K562 (cell line): ENCODE measurements around the gene EIF3I. TPM values are rescaled to one million over a fixed set of nuclear protein-coding genes. Genes with fewer than 3 reads are reported as not detected.

ENCODE experiments used
- ARID1B ChIP-seq: fragments of 450-650 bp; IDR thresholded peaks from 2 replicates; pipeline ENCODE4 v1.6.1; 2016; ENCODE audit warnings: antibody characterized with exemption, mild to moderate bottlenecking, inconsistent platforms
- CREB1 ChIP-seq, 2 experiments: sonication (generic) in 1 of 2; formaldehyde crosslinking in 1 of 2; IDR thresholded peaks; 2 replicates each; pipeline versions ENCODE4 v1.6.1 to v1.8.0; 2012 to 2022; ENCODE audit warnings: inconsistent platforms in 1 of 2, mild to moderate bottlenecking in 1 of 2, missing genetic modification reagents in 1 of 2, moderate library complexity in 1 of 2
- HMBOX1 ChIP-seq: sonication (generic); IDR thresholded peaks from 2 replicates; pipeline ENCODE4 v1.6.1; 2016
- MAFG ChIP-seq: fragments of 450-650 bp; conservative IDR thresholded peaks from 2 replicates; pipeline ENCODE4 v1.6.1; 2016; ENCODE audit warnings: missing genetic modification characterization, missing compliant biosample characterization
- ZHX1 ChIP-seq: fragments of 150-350 bp; conservative IDR thresholded peaks from 2 replicates; pipeline ENCODE4 v1.6.1; 2014; ENCODE audit warnings: low read length
- ZNF140 ChIP-seq: fragments of 250-450 bp; sonication (Bioruptor Pico); IDR thresholded peaks from 2 replicates; pipeline ENCODE4 v1.8.0; 2021; ENCODE audit warnings: moderate library complexity, mild to moderate bottlenecking, inconsistent platforms
- polyA plus RNA-seq, 8 experiments: library from polyadenylated mRNA; depleted of rRNA in 4 of 8; stranded (reverse) in 5 of 8; unstranded in 3 of 8; fragments of >200 nt; fragmentation: Nextera tagmentation in 2 of 8; fragmentation: Illumina TruSeq in 1 of 8; extraction: Ambion mirVana in 2 of 8; extraction: Trizol in 1 of 8; gene quantifications; 2 replicates each; pipeline versions ENCODE4 v1.2.1 to v1.2.3, GENCODE V29; 2011 to 2014; ENCODE audit warnings: inconsistent platforms in 1 of 8, missing spikeins in 1 of 8
- total RNA-seq, 7 experiments: library from RNA; depleted of rRNA in 6 of 7; stranded (reverse); fragments of >200 nt in 6 of 7; fragmentation: Illumina TruSeq in 2 of 7; extraction: Trizol in 2 of 7; gene quantifications; 2 replicates each; pipeline versions ENCODE4 v1.2.1 to v1.2.3, GENCODE V29; 2011 to 2021; ENCODE audit warnings: low replicate concordance in 1 of 7

Gene EIF3I
- total and polyA plus RNA-seq, 9 of the 15 experiments (the other 6 are each of a cell fraction or from before 2014, with no cell fraction given): 414 to 1,526 (median 635) TPM

DNA sequence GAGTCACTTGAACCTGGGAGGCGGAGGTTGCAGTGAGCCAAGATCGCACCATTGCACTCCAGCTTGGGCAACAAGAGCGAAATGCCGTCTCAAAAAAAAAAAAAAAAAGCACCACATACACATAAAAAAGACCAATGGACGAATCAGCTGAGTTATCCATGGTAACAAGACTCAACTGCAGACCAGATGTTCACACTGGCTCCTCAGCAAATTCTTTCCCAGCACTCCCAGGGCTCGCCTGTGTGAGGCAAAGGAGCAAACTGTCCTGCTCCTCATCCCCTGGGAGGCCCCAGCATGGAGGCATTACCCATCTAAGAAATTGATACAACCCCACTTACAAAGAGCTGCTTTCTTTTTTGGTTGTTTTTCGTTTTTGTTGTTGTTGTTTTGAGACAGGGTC lies 3.2 kb upstream of the EIF3I start (continued):
- TF ChIP-seq HMBOX1 (no peak), ZNF140 (CRISPR knock-in tag) (no peak), ZHX1 (no peak), MAFG (tag) (no peak), CREB1 (IDR thresholded peaks at IDR 0.05) (no peak), CREB1 (CRISPR knock-in tag; IDR thresholded peaks at IDR 0.05) (no peak), ARID1B (no peak)
